Right lobe of liver (tissue), 6 donors: ENCODE measurements around the gene ZMYM4. TPM values are rescaled to one million over a fixed set of nuclear protein-coding genes. Genes with fewer than 3 reads are reported as not detected.
"Not testable (repeated sequence)": the region's sequence is repeated elsewhere in the genome, so short reads cannot be mapped to it uniquely, and the experiment has no call there.

Experiments
- ATAC-seq, 4 donors: fragments of 200-7000 bp; cut with Tn5 transposase; one replicate each; pipeline ENCODE4 v1.9.1; 2020; ENCODE audit warnings: mild to moderate bottlenecking in 4 of 4, moderate library complexity in 4 of 4
- DNase-seq, 3 donors: peaks; one replicate each; pipeline ENCODE4 v3.0.0-alpha.2; 2020
- H3K27ac ChIP-seq, 3 donors: fragments of 200-600 bp; one replicate each; pipeline ENCODE4 v1.8.0; 2022
- H3K27me3 ChIP-seq, 2 donors: fragments of 200-600 bp; one replicate each; pipeline ENCODE4 v1.8.0; 2022
- H3K36me3 ChIP-seq, 4 donors: fragments of 200-600 bp; sonication (generic) in 1 of 4; one replicate each; pipeline versions ENCODE4 v1.5.1 to v1.8.0; 2017 to 2022; ENCODE audit warnings: control low read depth in 1 of 4
- H3K4me1 ChIP-seq, 4 donors: fragments of 200-600 bp; sonication (generic) in 1 of 4; one replicate each; pipeline versions ENCODE4 v1.5.1 to v1.8.0; 2017 to 2022; ENCODE audit warnings: control low read depth in 1 of 4
- H3K4me3 ChIP-seq, 3 donors: fragments of 200-600 bp; one replicate each; pipeline ENCODE4 v1.8.0; 2022
- H3K9me3 ChIP-seq, 4 donors: fragments of 200-600 bp; sonication (generic) in 1 of 4; one replicate each; pipeline versions ENCODE4 v1.5.1 to v1.8.0; 2017 to 2022; ENCODE audit warnings: control low read depth in 1 of 4
- CTCF ChIP-seq, 4 donors: fragments of 200-600 bp in 3 of 4; fragments of 450-650 bp in 1 of 4; IDR thresholded peaks; one replicate each; pipeline versions ENCODE4 v1.5.1 to v1.8.0; 2016 to 2022; ENCODE audit warnings: antibody characterized with exemption in 4 of 4, mild to moderate bottlenecking in 2 of 4
- POLR2A ChIP-seq: fragments of 450-650 bp; IDR thresholded peaks from one replicate; pipeline ENCODE4 v1.6.1; 2017; ENCODE audit warnings: antibody characterized with exemption, mild to moderate bottlenecking
- WGBS: methylation state at CpG from one replicate; pipeline ENCODE4 v1.1.6; 2018; ENCODE audit warnings: low coverage, low lambda C conversion rate; ENCODE audit not compliant: insufficient coverage; ENCODE audit errors: missing lambda C conversion rate; 5-methylcytosine and 5-hydroxymethylcytosine counted together
- intact Hi-C, 2 donors: fragments of 100-400 bp; cut with DNase I; formaldehyde crosslinking; loops; one replicate each; pipeline versions ENCODE4 v1.11.2 to v1.14.1; 2022
- small RNA-seq, 2 experiments: library from RNA; depleted of rRNA; stranded (forward); fragments of <200 nt; gene quantifications; one replicate each; pipeline ENCODE3, GENCODE V24; 2016
- total RNA-seq, 6 experiments: library from RNA; depleted of rRNA in 2 of 6; stranded (reverse); fragments of >200 nt in 2 of 6; fragmentation: NEBNext Ultra II Directional in 3 of 6; extraction: Animal tissue kit (Norgen Biotek cat#: 25700) in 3 of 6; gene quantifications; one replicate each; pipeline versions ENCODE4 v1.1.0 to v1.2.4, GENCODE V29; 2016 to 2023
- donor health status: DM: no; HTN: yes; CAD: no.
- donor health status: DM: no; HTN: no; CAD: no.
- donor health status: DM: no; HTN: no; CAD: no.
- donor health status: DM: no; HTN: yes; CAD: no.
- donor health status: DM: no; HTN: yes; CAD: no.

Gene ZMYM4
- total RNA-seq, 6 experiments from 2014 or later: 13.3 to 20.4 (median 17.1) TPM

GRCh38 chr1:35463232-35463631 lies 194.7 kb downstream of the ZMYM4 start:
- DNase-seq (no peak), ATAC-seq (no peak)
- intact Hi-C loops: no loop called here
- no peaks in the 10 kb centered on the region for H3K27me3 ChIP-seq
- WGBS: 70% methylated on average over 2 of the region's 2 CpGs
- TF ChIP-seq CTCF (IDR thresholded peaks at IDR 0.05) (no peak), POLR2A (no peak)
- H3K36me3 ChIP-seq: peaks cover 0 to 24% (median 15%) of the 10 kb centered on the region in 4 donors
- no peaks in the 10 kb centered on the region for H3K9me3 ChIP-seq
- H3K4me3 ChIP-seq: no peak overlapping the region
- no peak overlapping the region for H3K27ac ChIP-seq
- H3K4me1 ChIP-seq: no peaks in the 10 kb centered on the region

GRCh38 chr1:35463749-35464148 lies 195.2 kb downstream of the ZMYM4 start:
- H3K4me1 ChIP-seq, intact Hi-C loops, H3K9me3 ChIP-seq, H3K27me3 ChIP-seq, H3K27ac ChIP-seq, H3K4me3 ChIP-seq, DNase-seq, ATAC-seq: not testable (repeated sequence)
- peaks cover 0 to 21% (median 15%) of the 10 kb centered on the region in 4 donors for H3K36me3 ChIP-seq
- 100% methylated on average over 2 of the region's 2 CpGs for WGBS

- Histone ChIP-seq H3K27me3 (no peaks in the 10 kb centered on the region), H3K27ac (no peak overlapping the region), H3K36me3 (peaks cover 0 to 29% (median 15%) of the 10 kb centered on the region in 4 donors), H3K9me3 (no peaks in the 10 kb centered on the region), H3K4me3 (no peak overlapping the region), H3K4me1 (no peaks in the 10 kb centered on the region)
- ATAC-seq: no peak
- intact Hi-C loops: no loop called here
- no peak for DNase-seq
- TF ChIP-seq CTCF (IDR thresholded peaks at IDR 0.05) (no peak), POLR2A (no peak)
- 100% methylated on average over 1 of the region's 1 CpG for WGBS
These were observed 197.6 kb downstream of the ZMYM4 start for GRCh38 chr1:35466120-35466519.

GRCh38 chr1:35470977-35471613 lies 202.6 kb downstream of the ZMYM4 start:
- WGBS: 78% methylated on average over 4 of the region's 4 CpGs
- Histone ChIP-seq H3K27ac (no peak overlapping the region), H3K4me3 (no peak overlapping the region), H3K4me1 (no peaks in the 10 kb centered on the region), H3K9me3 (no peaks in the 10 kb centered on the region), H3K36me3 (peaks cover 0 to 43% (median 5%) of the 10 kb centered on the region in 4 donors), H3K27me3 (no peaks in the 10 kb centered on the region)
- intact Hi-C loops: no loop called here
- no peak for DNase-seq
- TF ChIP-seq POLR2A (no peak), CTCF (IDR thresholded peaks at IDR 0.05) (no peak)
- no peak for ATAC-seq

Small RNA genes lying within 50 kb of the gene (small RNA-seq; reads per million reads assigned to genes)
- 0 reads per million in 2 experiments for gene RF00091

Other genes starting within 250 kb of the ZMYM4 start
- 1 to 10 TPM; 4.6 to 8.0 (median 6.7) TPM for gene ZMYM6, start 236.8 kb upstream of the ZMYM4 start, total RNA-seq
- gene ZMYM1, start 189.3 kb upstream of the ZMYM4 start, total RNA-seq: 10 to 100 TPM in 1 of 6 experiments, 1 to 10 TPM in 5; 6.7 to 10.4 (median 7.6) TPM
- 10 to 100 TPM; 48.4 to 99.6 (median 73.2) TPM for gene SFPQ, start 75.6 kb upstream of the ZMYM4 start, total RNA-seq